ENCODE measurements around the gene KCNT1.

The KCNT1 gene

DNA sequence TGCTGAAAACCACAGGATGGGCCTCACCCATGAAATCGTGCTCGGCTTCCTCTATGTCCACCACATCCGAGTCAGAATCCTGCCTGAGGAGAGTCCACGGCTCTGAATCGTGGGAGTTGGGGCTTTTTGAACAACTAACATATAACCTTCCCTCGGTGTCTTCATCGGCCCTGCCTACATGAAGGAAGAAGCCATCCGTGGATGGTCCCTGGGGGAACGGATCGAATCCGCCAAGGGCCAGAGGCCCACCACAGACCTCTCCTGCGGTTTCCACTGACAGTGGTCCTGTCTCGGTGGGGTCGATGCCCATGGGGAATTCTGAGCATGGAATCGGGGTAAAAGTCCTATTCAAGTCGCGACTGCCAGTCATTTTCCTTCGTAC lies 120.4 kb downstream of the KCNT1 start:
- TF ChIP-seq, protein P1, sequence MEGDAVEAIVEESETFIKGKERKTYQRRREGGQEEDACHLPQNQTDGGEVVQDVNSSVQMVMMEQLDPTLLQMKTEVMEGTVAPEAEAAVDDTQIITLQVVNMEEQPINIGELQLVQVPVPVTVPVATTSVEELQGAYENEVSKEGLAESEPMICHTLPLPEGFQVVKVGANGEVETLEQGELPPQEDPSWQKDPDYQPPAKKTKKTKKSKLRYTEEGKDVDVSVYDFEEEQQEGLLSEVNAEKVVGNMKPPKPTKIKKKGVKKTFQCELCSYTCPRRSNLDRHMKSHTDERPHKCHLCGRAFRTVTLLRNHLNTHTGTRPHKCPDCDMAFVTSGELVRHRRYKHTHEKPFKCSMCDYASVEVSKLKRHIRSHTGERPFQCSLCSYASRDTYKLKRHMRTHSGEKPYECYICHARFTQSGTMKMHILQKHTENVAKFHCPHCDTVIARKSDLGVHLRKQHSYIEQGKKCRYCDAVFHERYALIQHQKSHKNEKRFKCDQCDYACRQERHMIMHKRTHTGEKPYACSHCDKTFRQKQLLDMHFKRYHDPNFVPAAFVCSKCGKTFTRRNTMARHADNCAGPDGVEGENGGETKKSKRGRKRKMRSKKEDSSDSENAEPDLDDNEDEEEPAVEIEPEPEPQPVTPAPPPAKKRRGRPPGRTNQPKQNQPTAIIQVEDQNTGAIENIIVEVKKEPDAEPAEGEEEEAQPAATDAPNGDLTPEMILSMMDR (IDR thresholded peaks at IDR 0.05; ENCODE audit: low read depth, low read length, poor library complexity, severe bottlenecking) = no peak
- no peak for TF ChIP-seq EZH2phosphoT487 (IDR thresholded peaks at IDR 0.05; ENCODE audit: borderline replicate concordance, low read length)
- Histone ChIP-seq H3K79me2 (ENCODE audit: control insufficient read depth, low read length) (no peaks in the 10 kb centered on the region), H4K20me1 (ENCODE audit: control insufficient read depth, insufficient read depth, low read depth, low read length) (no peaks in the 10 kb centered on the region), H3F3A (ENCODE audit: control insufficient read depth, insufficient read depth) (no peaks in the 10 kb centered on the region), H3K27me3 (ENCODE audit: control insufficient read depth, low read length) (no peaks in the 10 kb centered on the region), H3K9me2 (replicated peaks; ENCODE audit: control insufficient read depth, low read length) (no peaks in the 10 kb centered on the region), H3K36me3 (ENCODE audit: control insufficient read depth, low read length) (peaks cover 40% of the 10 kb centered on the region), H3K4me1 (ENCODE audit: control insufficient read depth, low read length) (no peaks in the 10 kb centered on the region), H3K9me3 (ENCODE audit: control insufficient read depth, insufficient read depth, low read length) (no peaks in the 10 kb centered on the region), H3K4me3 (ENCODE audit: low read length) (no peak overlapping the region), H3K27ac (ENCODE audit: low read depth, low read length) (no peak overlapping the region), H3K4me2 (ENCODE audit: low read length) (no peak overlapping the region)

DNA sequence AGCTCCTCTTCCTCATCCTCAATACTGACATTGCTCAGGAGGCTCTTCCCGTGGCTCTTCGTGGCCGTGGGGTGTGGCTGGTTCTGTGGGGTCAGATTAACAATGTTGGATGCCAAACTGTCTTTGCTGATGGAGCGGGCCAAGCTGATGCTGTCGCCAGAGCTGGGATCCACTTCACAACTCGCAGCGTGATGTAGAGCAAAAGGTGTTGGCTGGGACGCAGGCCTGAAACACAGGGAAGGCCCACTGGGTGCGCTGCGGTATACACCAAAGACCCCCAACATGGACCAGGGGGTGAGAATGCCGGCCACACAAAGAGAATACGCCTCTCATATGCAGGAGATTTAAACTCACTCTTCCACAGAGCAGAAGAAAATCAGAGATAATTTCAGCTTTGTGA lies 121.1 kb downstream of the KCNT1 start:
- no peak overlapping the region for H3K27ac ChIP-seq (ENCODE audit: low read depth, low read length)
- H3K9me3 ChIP-seq (ENCODE audit: control insufficient read depth, insufficient read depth, low read length) = no peaks in the 10 kb centered on the region
- no peaks in the 10 kb centered on the region for H3F3A ChIP-seq (ENCODE audit: control insufficient read depth, insufficient read depth)
- H3K79me2 ChIP-seq (ENCODE audit: control insufficient read depth, low read length) = no peaks in the 10 kb centered on the region
- no peak overlapping the region for H3K4me3 ChIP-seq (ENCODE audit: low read length)
- no peaks in the 10 kb centered on the region for H4K20me1 ChIP-seq (ENCODE audit: control insufficient read depth, insufficient read depth, low read depth, low read length)
- TF ChIP-seq, protein P1 (IDR thresholded peaks at IDR 0.05; ENCODE audit: low read depth, low read length, poor library complexity, severe bottlenecking) = no peak
- peaks cover 40% of the 10 kb centered on the region for H3K36me3 ChIP-seq (ENCODE audit: control insufficient read depth, low read length)
- no peak overlapping the region for H3K4me2 ChIP-seq (ENCODE audit: low read length)
- H3K4me1 ChIP-seq (ENCODE audit: control insufficient read depth, low read length) = no peaks in the 10 kb centered on the region
- no peaks in the 10 kb centered on the region for H3K9me2 ChIP-seq (replicated peaks; ENCODE audit: control insufficient read depth, low read length)
- no peaks in the 10 kb centered on the region for H3K27me3 ChIP-seq (ENCODE audit: control insufficient read depth, low read length)

DNA sequence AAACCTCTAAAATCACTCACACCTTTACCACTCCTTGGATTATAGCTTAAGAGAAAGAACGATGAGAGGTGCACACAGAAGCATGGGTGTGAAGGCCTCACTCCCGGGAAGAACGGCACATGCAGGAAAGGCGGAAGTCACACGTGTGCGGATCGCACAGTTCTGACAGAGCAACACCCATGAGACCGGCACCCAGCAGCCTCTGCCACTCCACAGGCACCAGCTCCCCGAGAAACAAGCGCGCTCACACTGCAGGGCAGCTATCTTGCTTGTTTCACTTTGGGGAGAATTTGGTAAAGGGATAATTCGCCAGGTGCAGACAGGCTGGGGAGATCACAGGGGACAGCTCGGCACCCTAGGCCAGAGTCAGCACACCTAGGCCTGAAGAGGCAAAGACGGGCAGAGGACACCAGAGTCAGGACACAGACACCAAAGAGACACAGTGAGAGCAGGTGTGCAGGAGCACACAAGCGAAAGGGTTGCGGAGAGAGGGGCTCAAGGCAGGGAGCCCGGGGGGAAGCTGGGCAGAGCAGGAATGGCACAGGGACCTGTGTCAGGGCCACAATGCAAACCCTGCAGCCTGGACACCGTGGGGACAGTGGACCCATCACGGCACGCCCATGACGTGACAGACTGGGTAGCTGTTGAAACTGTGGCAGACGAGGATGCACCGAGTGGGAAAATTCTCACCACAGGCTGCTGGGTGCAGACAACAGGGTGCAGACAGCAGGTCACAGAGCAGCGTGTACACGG lies 123.6 kb downstream of the KCNT1 start:
- Histone ChIP-seq H3K27ac (ENCODE audit: low read depth, low read length) (no peak overlapping the region), H3K4me2 (ENCODE audit: low read length) (no peak overlapping the region), H3K27me3 (ENCODE audit: control insufficient read depth, low read length) (no peaks in the 10 kb centered on the region), H3K4me1 (ENCODE audit: control insufficient read depth, low read length) (no peaks in the 10 kb centered on the region), H3K9me2 (replicated peaks; ENCODE audit: control insufficient read depth, low read length) (no peaks in the 10 kb centered on the region), H3K9me3 (ENCODE audit: control insufficient read depth, insufficient read depth, low read length) (no peaks in the 10 kb centered on the region), H3K79me2 (ENCODE audit: control insufficient read depth, low read length) (no peaks in the 10 kb centered on the region), H3K4me3 (ENCODE audit: low read length) (no peak overlapping the region), H3K36me3 (ENCODE audit: control insufficient read depth, low read length) (peaks cover 31% of the 10 kb centered on the region), H3F3A (ENCODE audit: control insufficient read depth, insufficient read depth) (no peaks in the 10 kb centered on the region), H4K20me1 (ENCODE audit: control insufficient read depth, insufficient read depth, low read depth, low read length) (no peaks in the 10 kb centered on the region)
- TF ChIP-seq, protein P1 (IDR thresholded peaks at IDR 0.05; ENCODE audit: low read depth, low read length, poor library complexity, severe bottlenecking) = no peak
- no peak for TF ChIP-seq EZH2phosphoT487 (IDR thresholded peaks at IDR 0.05; ENCODE audit: borderline replicate concordance, low read length)

Data from DOHH2 (cell line).